ENCODE data around the gene LTA4H.
"Not testable (repeated sequence)": the region's sequence is repeated elsewhere in the genome, so short reads cannot be mapped to it uniquely, and the experiment has no call there.

Gene LTA4H

GRCh38 chr12:95990136-95990535, 45.3 kb downstream of the LTA4H start:
- DNase-seq (ENCODE audit: low spot score) = no peak

- DNase-seq (ENCODE audit: low spot score) = no peak
Measured at GRCh38 chr12:95989504-95990123, 45.8 kb downstream of the LTA4H start.

DNA sequence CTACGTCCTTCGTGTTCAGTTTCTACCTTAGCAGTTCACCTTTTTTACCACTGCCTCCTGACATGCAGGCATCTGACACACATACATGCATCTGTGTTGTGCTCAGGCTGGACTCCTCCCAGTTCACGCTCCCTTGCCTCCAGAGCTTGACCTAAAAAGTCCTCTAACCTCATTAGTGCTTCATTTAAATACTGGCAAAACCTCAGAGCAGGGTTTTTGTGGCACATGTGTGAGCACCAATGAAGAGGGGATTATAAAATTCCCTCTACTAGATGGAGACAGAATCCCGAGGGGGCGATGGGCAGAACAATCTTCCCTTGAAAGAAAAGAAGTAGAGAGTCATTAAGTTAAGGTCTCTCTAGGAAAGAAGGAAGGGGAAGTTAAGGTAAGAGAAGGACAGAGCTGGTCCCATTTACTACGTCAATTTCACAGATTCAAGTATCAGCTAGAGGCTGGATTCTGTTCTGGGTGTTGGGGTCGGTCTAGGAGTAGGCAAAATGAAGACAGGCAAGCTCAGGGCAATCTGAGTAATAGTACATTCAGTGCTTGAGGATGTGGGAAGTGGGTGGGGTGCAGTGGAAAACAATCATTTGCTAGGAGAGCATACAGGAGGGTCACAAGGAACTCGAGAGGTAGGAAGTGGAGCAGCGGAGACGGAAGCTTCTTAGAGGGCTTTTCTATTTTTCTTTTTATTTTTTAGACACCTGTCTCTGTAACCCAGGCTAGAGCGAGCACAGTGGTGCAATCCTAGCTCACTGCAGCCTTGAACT, 46.7 kb downstream of the LTA4H start:
- DNase-seq (ENCODE audit: low spot score) = no peak

GRCh38 chr12:95986635-95987570, 48.5 kb downstream of the LTA4H start:
- DNase-seq (ENCODE audit: low spot score) = no peak

GRCh38 chr12:95984682-95985081, 50.7 kb downstream of the LTA4H start:
- no peak for DNase-seq (ENCODE audit: low spot score)

DNA sequence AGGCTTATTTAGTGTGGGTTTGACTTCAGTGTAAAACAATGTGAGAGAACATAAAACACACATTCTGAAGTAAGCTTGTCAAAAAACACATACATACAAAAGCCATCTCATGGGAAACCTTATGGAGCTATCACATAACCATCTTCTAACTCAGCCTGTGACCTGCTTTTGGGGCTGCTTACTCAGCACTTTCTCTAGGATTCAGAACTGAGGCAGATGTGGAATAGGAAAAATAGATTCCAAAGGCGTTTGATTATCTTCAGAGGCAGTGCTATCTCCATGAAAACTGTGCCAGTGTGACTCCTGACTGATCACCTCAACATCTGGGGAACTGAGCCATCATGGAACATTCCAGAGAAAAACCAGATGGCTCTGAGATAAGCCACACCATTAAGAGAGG, 52.8 kb downstream of the LTA4H start:
- DNase-seq (ENCODE audit: low spot score) = no peak

GRCh38 chr12:95980437-95980836, 55.0 kb downstream of the LTA4H start:
- DNase-seq (ENCODE audit: low spot score) = no peak

- no peak for DNase-seq (ENCODE audit: low spot score)
Measured at GRCh38 chr12:95978774-95979173, 56.6 kb downstream of the LTA4H start.

DNA sequence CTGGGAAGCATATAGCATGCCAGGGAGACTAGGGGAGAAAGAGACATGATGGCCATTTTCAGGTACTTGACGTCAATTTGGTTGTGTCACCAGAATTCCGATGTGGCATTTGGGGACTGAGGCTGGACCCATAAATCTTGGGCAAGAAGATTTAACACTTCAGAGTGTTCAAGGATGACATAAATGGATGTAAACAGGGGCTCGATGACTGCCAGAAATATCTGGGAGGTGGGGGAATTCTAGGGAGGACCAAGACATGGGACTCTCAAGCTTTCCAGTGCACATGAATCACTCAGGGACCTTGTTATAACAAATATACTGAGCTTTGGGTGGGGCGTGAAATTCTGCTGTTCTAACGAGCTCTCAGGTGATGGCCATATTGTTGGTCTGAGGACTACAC, 57.0 kb downstream of the LTA4H start:
- no peak for DNase-seq (ENCODE audit: low spot score)

DNA sequence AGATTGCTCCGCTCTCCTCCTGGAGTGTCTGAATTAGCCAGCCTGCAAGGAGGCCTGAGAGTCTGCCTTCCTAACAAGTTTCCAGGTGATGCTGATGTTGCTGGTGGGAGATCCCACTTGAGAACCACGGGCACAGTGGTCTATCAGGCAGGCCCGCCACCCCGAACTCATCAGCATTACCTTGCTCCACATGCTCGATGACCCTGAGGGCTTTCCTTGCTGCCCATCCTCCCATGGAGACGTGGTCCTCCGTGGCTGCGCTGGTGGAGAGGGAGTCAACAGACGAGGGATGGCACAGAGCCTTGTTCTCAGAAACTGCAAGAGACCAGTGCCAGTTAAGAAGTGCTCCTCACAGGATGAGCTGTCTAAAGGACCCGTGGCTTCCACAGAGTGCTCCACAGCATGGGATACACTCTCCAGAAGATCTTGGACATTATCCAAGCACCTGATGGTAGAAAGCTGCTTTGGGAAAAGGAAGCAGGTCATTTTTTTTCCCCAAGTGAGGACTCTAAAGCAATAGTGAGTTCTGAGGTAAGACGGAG, 57.6 kb downstream of the LTA4H start:
- DNase-seq (ENCODE audit: low spot score) = no peak

- DNase-seq (ENCODE audit: low spot score) = no peak
Measured at GRCh38 chr12:95976416-95976832, 59.0 kb downstream of the LTA4H start.

DNA sequence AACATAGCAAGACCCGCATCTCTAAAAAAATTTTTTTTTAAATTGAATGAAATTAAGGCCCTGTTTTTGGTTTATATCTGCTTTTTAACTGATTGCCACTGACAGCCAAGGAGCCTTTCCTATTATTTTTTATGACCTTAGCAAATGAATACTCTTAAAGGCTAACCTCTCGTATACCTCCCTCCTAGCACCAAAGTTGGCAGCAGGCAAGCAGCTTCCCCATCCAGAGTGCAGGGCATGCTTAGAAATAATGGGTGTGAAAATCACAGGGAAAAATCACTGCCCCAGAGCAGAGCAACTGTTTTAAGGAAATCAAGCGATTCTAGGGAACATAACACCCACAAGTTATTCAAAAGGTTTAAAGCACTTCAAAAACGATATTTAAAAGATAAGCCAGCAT, 59.9 kb downstream of the LTA4H start:
- no peak for DNase-seq (ENCODE audit: low spot score)

DNA sequence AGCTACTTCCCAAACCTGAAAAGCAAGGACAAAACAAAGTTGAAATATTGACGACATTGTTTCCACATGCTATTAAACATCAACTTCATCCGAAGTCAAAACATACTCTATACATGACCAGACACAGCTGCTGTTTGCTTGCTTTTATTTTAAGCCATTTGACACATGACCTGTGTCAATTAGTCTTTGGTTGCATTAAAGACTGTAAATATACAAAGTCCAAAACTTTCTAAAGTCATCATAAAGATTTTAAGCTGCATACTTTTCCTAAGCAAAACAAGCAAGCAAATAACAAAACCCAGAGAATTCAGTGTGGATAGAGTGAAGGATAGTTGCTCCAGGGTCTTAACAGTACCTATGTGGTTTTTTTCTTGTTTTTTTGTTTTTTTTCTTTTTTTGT, 61.0 kb downstream of the LTA4H start:
- no peak for DNase-seq (ENCODE audit: low spot score)

- DNase-seq (ENCODE audit: low spot score) = no peak
Measured at GRCh38 chr12:95972832-95973456, 62.4 kb downstream of the LTA4H start.

- no peak for DNase-seq (ENCODE audit: low spot score)
Measured at GRCh38 chr12:95970905-95971304, 64.5 kb downstream of the LTA4H start.

- DNase-seq (ENCODE audit: low spot score) = not testable (repeated sequence)
Measured at GRCh38 chr12:95969116-95969515, 66.3 kb downstream of the LTA4H start.

GRCh38 chr12:95967301-95967700, 68.1 kb downstream of the LTA4H start:
- DNase-seq (ENCODE audit: low spot score) = no peak

- no peak for DNase-seq (ENCODE audit: low spot score)
Measured at GRCh38 chr12:95966287-95966870, 69.0 kb downstream of the LTA4H start.

- DNase-seq (ENCODE audit: low spot score) = no peak
Measured at GRCh38 chr12:95963096-95963495, 72.3 kb downstream of the LTA4H start.

DNA sequence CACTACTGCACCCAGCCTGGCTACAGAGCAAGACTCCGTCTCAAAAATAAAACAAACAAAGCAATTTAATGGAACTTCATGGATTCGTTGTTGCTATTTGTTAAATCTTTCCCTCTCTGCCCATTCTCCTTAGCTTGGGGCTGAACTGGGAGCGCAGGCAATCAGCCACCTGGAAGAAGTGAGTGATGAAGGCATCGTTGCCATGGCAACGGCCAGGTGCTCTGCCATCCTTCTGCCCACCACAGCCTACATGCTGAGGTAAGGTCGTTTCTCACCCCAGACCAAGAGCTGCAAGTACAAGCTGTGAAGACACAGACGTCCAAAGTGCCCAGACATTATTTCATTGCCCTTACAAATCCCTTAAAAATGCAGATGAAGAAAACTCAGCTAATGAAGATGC, 73.2 kb downstream of the LTA4H start:
- DNase-seq (ENCODE audit: low spot score) = no peak

DNA sequence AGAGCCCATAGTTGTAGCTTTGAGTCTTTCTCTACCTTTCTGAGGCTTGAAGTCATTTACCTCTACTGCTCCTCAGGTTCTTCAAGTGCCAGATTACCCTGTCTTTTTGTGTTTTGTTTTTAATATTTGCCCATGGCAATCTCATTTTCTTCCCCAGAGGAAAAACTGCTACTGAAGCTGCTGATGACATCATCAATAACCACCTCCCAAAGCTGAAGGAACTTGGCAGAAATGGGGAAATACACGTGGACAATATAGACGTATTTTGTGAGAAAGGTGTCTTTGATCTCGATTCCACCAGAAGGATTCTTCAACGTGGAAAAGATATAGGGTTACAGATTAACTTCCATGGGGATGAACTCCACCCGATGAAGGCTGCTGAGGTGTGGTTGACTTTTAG, 75.1 kb downstream of the LTA4H start:
- DNase-seq (ENCODE audit: low spot score) = no peak
